Measurements from ENCODE around the gene ABHD16A.
A peak's percentile ranks its signal among the peaks of the same experiment; 100 is the strongest.

The ABHD16A gene

DNA sequence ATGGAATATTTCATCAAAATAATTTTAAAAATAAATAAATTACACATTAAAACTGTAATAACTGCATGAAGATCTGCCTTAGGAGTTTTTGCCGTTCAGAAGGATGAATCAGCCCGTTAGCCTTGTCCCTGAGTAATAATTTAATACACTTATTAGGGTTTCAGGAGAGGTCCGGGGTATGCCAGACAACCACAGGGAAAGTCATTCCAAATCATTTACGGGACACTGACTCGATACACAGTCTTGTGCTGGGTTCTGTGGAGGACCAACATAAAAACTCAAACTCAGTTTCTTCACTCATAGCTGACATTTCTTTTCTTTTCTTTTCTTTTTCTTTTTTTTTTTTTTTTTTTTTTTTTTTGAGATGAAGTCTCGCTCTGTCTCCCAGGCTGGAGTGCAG is 2.8 kb upstream of the ABHD16A start:
- DNase-seq (ENCODE audit: low read depth), result no peak
- TF ChIP-seq, protein P1, sequence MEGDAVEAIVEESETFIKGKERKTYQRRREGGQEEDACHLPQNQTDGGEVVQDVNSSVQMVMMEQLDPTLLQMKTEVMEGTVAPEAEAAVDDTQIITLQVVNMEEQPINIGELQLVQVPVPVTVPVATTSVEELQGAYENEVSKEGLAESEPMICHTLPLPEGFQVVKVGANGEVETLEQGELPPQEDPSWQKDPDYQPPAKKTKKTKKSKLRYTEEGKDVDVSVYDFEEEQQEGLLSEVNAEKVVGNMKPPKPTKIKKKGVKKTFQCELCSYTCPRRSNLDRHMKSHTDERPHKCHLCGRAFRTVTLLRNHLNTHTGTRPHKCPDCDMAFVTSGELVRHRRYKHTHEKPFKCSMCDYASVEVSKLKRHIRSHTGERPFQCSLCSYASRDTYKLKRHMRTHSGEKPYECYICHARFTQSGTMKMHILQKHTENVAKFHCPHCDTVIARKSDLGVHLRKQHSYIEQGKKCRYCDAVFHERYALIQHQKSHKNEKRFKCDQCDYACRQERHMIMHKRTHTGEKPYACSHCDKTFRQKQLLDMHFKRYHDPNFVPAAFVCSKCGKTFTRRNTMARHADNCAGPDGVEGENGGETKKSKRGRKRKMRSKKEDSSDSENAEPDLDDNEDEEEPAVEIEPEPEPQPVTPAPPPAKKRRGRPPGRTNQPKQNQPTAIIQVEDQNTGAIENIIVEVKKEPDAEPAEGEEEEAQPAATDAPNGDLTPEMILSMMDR (IDR thresholded peaks at IDR 0.05; ENCODE audit: insufficient read depth, low read depth, low read length, missing control alignments), result no peak
- H3K4me3 ChIP-seq (ENCODE audit: low read length), result no peak overlapping the region

DNA sequence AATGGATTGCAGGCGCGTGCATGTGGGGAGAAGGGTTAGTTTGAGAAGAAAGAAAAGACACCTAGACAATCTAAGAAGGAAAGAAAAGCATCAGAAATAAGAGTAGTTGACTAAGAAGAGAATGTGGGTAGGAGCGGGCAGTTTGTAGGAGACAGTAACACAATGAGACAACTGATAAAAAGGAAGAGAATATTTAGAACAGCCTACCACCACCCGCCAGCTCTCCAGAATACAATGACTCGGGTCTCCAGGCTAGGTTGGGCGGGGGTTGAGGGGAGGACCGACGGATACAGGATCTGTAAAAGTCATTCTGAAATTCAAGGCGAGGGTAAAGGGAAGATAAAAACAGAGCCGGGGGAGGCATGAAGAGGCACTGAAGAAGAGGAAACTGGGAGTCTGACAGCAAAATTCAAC is 712 bp downstream of the ABHD16A start:
- peak overlapping the region; percentile 97 for H3K4me3 ChIP-seq (ENCODE audit: low read length)
- TF ChIP-seq, protein P1 (IDR thresholded peaks at IDR 0.05; ENCODE audit: insufficient read depth, low read depth, low read length, missing control alignments), result no peak
- no peak for DNase-seq (ENCODE audit: low read depth)

DNA sequence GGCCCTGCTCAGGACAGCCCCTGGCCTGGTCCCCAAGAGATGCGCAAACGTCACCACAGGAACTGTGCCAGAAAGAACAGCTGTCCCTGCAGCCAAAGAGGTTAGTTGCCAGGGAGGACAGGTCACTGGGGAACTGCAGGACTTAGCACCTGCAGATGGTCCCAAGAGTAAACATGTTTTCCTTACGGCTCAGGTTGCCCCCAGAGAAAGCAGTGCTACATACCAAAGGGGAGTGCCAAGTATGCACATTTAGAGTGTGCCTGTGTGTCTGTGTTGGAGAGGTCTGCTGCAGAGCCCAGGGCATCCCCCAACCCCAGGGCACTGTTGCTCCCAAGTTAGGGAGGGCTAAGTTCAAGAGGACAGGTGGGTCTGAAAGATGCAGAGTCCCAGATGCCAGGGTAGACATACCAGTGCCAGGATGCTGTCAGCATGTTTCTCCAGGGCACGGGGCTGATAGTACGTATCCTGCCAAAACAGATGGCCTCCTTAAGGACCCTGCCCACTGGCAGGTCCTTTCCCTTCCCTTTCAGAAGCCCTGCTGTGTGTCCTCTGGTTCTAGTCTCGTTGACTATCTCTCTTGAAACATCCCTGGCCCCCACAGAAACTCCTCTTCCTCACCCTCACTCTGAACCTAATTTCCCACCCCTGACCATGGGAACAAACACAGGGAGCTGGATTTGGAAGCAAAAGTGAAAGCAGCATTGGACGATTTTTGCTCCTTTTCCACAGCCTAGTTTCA is 1.3 kb downstream of the ABHD16A start:
- TF ChIP-seq, protein P1 (IDR thresholded peaks at IDR 0.05; ENCODE audit: insufficient read depth, low read depth, low read length, missing control alignments), result no peak
- DNase-seq (ENCODE audit: low read depth), result no peak
- peak overlapping the region; percentile 97 for H3K4me3 ChIP-seq (ENCODE audit: low read length)

DNA sequence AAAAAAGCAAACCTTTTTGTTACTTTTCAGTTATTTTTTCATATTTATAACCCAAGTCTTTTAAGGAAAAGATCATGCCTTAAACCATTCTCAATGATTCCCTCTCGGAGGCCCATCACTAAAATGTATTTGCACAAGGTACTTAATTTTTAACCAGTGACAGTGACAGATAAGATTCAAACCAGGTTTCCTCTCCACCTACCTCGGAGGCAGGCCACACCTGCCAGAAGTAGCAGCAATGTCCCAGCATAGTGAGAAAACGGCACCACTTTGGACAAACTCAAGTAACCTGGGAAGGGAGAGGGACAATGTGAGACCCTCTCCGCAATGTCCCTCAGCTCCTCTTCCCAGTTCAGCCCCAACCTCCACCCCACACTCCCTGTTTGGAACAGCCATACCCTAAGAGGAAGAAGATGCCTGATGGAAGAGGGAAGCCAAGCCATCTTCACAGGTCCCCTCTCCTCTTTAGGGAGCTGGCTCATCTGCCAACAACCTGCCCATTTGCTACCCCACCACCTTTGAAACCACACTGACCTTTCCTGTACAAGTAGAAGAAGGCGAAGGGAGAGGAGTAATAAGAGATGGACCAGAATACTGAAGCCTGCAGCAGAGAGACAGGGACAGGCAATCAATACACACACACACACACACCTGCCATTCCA is 2.3 kb downstream of the ABHD16A start:
- DNase-seq (ENCODE audit: low read depth), result no peak
- no peak overlapping the region for H3K4me3 ChIP-seq (ENCODE audit: low read length)
- TF ChIP-seq, protein P1 (IDR thresholded peaks at IDR 0.05; ENCODE audit: insufficient read depth, low read depth, low read length, missing control alignments), result no peak

DNA sequence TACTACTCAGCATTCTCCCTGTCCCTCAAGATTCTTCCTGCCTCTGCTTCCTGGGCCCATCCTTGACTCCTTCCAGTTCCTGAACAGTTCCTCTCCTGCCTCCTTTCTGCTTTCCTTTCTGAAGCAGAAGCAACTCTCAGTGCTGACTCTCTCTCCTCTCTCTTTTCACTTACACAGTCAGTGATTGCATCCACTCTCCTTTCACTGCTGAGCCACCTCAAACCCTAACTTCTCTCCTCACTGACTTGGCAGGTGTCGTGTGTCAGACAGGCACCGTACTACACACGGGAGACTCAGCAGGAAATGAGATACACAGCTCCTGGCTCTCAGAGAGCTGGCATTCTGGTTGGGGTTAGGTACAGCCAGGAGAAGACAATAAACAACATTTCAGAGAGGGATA is 5.6 kb downstream of the ABHD16A start:
- no peak overlapping the region for H3K4me3 ChIP-seq (ENCODE audit: low read length)
- peak; percentile 27 for DNase-seq (ENCODE audit: low read depth)
- TF ChIP-seq, protein P1 (IDR thresholded peaks at IDR 0.05; ENCODE audit: insufficient read depth, low read depth, low read length, missing control alignments), result no peak

DNA sequence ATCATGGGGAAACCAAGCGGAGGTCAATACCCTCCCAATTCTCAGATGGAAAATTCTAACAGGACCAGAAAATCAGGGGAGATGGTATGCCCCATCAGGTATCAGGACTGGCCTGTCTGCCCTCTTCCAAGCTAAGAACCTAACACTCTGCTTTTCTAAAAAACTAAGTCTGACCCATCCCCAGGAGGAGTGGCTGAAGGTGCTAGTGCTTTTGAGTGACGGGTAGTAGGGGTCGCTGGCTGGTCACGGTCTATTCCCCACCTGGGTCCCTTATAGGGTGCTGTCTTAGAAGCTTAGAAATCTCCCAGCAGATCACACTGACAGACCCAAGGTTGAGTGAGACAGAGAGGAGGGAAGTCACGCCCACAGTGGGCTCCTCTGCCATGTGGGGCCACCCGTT is 9.6 kb downstream of the ABHD16A start:
- TF ChIP-seq, protein P1 (IDR thresholded peaks at IDR 0.05; ENCODE audit: insufficient read depth, low read depth, low read length, missing control alignments), result no peak
- no peak for DNase-seq (ENCODE audit: low read depth)
- H3K4me3 ChIP-seq (ENCODE audit: low read length), result no peak overlapping the region

All from epithelial cell of esophagus (primary cell).